ENCODE measurements around the gene PYY. TPM values are rescaled to one million over a fixed set of nuclear protein-coding genes. Genes with fewer than 3 reads are reported as not detected.

PYY gene
- total and polyA plus RNA-seq, 10 of the 15 experiments (the other 5 are each of a cell fraction or from before 2014, with no cell fraction given): 0.07 to 0.18 TPM; not detected in 8

DNA sequence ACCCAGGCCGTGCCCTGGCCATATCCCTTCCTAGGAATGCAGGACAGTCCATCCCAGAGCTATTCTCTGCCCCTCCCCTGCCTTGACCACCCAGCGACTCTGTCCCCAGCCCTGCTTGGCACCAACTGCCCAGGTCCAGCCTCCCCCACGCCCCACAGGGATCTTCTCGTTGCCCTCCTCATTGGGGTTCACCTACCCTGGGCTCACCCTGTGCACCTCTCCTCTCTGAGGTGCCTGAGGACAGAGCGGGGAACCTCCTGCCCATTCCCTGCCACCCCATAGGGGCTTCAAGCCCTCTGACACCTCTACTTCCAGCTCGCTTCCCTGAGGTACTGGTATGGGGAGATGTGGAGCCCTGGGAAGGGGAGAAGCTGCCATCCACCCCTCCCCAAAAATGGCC is 40.2 kb downstream of the PYY start (continued):
- TF ChIP-seq, protein P1, sequence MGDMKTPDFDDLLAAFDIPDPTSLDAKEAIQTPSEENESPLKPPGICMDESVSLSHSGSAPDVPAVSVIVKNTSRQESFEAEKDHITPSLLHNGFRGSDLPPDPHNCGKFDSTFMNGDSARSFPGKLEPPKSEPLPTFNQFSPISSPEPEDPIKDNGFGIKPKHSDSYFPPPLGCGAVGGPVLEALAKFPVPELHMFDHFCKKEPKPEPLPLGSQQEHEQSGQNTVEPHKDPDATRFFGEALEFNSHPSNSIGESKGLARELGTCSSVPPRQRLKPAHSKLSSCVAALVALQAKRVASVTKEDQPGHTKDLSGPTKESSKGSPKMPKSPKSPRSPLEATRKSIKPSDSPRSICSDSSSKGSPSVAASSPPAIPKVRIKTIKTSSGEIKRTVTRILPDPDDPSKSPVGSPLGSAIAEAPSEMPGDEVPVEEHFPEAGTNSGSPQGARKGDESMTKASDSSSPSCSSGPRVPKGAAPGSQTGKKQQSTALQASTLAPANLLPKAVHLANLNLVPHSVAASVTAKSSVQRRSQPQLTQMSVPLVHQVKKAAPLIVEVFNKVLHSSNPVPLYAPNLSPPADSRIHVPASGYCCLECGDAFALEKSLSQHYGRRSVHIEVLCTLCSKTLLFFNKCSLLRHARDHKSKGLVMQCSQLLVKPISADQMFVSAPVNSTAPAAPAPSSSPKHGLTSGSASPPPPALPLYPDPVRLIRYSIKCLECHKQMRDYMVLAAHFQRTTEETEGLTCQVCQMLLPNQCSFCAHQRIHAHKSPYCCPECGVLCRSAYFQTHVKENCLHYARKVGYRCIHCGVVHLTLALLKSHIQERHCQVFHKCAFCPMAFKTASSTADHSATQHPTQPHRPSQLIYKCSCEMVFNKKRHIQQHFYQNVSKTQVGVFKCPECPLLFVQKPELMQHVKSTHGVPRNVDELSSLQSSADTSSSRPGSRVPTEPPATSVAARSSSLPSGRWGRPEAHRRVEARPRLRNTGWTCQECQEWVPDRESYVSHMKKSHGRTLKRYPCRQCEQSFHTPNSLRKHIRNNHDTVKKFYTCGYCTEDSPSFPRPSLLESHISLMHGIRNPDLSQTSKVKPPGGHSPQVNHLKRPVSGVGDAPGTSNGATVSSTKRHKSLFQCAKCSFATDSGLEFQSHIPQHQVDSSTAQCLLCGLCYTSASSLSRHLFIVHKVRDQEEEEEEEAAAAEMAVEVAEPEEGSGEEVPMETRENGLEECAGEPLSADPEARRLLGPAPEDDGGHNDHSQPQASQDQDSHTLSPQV (IDR thresholded peaks at IDR 0.05): no peak
- TF ChIP-seq, protein P2, sequence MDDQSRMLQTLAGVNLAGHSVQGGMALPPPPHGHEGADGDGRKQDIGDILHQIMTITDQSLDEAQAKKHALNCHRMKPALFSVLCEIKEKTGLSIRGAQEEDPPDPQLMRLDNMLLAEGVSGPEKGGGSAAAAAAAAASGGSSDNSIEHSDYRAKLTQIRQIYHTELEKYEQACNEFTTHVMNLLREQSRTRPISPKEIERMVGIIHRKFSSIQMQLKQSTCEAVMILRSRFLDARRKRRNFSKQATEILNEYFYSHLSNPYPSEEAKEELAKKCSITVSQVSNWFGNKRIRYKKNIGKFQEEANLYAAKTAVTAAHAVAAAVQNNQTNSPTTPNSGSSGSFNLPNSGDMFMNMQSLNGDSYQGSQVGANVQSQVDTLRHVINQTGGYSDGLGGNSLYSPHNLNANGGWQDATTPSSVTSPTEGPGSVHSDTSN (IDR thresholded peaks at IDR 0.05; ENCODE audit: insufficient replicate concordance, low read depth, low read length): no peak
- TF ChIP-seq, protein P3, sequence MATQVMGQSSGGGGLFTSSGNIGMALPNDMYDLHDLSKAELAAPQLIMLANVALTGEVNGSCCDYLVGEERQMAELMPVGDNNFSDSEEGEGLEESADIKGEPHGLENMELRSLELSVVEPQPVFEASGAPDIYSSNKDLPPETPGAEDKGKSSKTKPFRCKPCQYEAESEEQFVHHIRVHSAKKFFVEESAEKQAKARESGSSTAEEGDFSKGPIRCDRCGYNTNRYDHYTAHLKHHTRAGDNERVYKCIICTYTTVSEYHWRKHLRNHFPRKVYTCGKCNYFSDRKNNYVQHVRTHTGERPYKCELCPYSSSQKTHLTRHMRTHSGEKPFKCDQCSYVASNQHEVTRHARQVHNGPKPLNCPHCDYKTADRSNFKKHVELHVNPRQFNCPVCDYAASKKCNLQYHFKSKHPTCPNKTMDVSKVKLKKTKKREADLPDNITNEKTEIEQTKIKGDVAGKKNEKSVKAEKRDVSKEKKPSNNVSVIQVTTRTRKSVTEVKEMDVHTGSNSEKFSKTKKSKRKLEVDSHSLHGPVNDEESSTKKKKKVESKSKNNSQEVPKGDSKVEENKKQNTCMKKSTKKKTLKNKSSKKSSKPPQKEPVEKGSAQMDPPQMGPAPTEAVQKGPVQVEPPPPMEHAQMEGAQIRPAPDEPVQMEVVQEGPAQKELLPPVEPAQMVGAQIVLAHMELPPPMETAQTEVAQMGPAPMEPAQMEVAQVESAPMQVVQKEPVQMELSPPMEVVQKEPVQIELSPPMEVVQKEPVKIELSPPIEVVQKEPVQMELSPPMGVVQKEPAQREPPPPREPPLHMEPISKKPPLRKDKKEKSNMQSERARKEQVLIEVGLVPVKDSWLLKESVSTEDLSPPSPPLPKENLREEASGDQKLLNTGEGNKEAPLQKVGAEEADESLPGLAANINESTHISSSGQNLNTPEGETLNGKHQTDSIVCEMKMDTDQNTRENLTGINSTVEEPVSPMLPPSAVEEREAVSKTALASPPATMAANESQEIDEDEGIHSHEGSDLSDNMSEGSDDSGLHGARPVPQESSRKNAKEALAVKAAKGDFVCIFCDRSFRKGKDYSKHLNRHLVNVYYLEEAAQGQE (IDR thresholded peaks at IDR 0.05; ENCODE audit: low read depth, low read length): no peak
- TF ChIP-seq, protein P4, sequence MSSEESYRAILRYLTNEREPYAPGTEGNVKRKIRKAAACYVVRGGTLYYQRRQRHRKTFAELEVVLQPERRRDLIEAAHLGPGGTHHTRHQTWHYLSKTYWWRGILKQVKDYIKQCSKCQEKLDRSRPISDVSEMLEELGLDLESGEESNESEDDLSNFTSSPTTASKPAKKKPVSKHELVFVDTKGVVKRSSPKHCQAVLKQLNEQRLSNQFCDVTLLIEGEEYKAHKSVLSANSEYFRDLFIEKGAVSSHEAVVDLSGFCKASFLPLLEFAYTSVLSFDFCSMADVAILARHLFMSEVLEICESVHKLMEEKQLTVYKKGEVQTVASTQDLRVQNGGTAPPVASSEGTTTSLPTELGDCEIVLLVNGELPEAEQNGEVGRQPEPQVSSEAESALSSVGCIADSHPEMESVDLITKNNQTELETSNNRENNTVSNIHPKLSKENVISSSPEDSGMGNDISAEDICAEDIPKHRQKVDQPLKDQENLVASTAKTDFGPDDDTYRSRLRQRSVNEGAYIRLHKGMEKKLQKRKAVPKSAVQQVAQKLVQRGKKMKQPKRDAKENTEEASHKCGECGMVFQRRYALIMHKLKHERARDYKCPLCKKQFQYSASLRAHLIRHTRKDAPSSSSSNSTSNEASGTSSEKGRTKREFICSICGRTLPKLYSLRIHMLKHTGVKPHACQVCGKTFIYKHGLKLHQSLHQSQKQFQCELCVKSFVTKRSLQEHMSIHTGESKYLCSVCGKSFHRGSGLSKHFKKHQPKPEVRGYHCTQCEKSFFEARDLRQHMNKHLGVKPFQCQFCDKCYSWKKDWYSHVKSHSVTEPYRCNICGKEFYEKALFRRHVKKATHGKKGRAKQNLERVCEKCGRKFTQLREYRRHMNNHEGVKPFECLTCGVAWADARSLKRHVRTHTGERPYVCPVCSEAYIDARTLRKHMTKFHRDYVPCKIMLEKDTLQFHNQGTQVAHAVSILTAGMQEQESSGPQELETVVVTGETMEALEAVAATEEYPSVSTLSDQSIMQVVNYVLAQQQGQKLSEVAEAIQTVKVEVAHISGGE (CRISPR knock-in tag; IDR thresholded peaks at IDR 0.05): no peak
- TF ChIP-seq NR2F1 (conservative IDR thresholded peaks at IDR 0.05) (no peak), GATAD2B (conservative IDR thresholded peaks at IDR 0.05; ENCODE audit: low read depth) (no peak)

All from GM12878 (cell line).